Measurements from ENCODE around the gene MSN.
"Not testable (repeated sequence)": the region's sequence is repeated elsewhere in the genome, so short reads cannot be mapped to it uniquely, and the experiment has no call there.

The MSN gene

DNA sequence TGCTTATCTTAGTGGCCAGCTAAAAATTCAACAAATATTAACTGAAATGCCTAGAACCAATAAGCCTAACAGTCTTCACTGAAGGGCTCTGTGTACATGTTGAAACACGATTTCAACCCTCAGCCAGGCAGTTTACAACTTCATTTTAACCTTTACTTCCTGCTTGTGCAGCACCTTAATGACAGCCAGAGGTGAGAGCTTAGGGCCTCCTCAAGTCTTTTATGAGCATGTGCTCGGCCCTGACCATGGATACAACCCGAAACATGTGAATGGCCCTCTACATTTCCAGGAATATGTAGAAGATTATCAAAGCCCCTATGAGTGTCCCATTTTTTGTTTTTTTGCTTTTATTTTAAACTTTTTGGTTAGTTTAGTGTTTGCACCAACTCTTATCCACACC, 88.3 kb downstream of the MSN start:
- Mint-ChIP-seq H3K36me3 (peaks cover 9% of the 10 kb centered on the region), H3K27me3 (no peaks in the 10 kb centered on the region), H3K27ac (no peak overlapping the region), H3K4me1 (peaks cover 46% of the 10 kb centered on the region), H3K4me3 (no peak overlapping the region), H3K9me3 (peaks cover 8% of the 10 kb centered on the region)
- no peak for DNase-seq
- CTCF ChIA-PET: no interaction called here

DNA sequence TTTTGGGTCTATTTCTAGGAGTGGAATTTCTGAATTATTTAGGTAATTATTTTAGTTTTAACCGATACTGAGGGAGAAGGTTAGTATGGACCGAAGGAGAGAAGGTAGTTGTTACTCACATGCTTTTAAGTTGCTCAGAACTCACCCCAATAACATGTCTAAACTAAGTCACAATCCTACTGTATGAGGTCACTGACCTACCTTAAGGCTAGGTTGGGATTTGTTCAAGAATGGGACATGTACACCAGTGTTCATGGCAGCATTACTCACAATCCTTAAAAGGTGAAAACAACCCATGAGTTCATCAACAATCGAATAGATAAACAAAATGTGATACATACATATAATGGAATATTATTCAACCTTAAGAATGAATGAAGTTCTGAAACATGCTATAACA, 90.5 kb downstream of the MSN start:
- Mint-ChIP-seq H3K4me3 (no peak overlapping the region), H3K9me3 (peaks cover 11% of the 10 kb centered on the region), H3K27me3 (no peaks in the 10 kb centered on the region), H3K4me1 (peaks cover 32% of the 10 kb centered on the region), H3K27ac (no peak overlapping the region), H3K36me3 (peaks cover 20% of the 10 kb centered on the region)
- no peak for DNase-seq
- CTCF ChIA-PET: no interaction called here

DNA sequence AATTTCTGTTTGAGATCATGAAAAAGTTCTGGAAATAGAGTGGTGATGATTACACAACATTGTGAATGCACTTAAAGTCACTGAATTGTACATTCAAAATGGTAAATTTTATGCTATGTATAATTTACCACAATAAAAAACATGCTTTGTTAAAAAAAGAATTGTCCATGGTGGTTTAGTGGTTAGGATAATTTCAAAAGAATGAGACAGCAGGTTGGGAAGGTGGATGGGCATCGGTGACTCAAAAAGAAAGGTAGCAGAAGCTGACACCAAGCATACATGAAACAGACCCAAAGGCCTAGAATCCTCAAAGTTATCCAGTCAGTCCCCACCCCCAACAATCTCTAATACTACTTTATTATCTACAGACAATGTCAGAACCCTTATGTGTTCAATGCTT, 91.1 kb downstream of the MSN start:
- H3K9me3 Mint-ChIP-seq: peaks cover 15% of the 10 kb centered on the region
- no peaks in the 10 kb centered on the region for H3K27me3 Mint-ChIP-seq
- H3K4me1 Mint-ChIP-seq: peaks cover 36% of the 10 kb centered on the region
- H3K27ac Mint-ChIP-seq: no peak overlapping the region
- CTCF ChIA-PET: no interaction called here
- DNase-seq: no peak
- H3K4me3 Mint-ChIP-seq: no peak overlapping the region
- peaks cover 23% of the 10 kb centered on the region for H3K36me3 Mint-ChIP-seq

DNA sequence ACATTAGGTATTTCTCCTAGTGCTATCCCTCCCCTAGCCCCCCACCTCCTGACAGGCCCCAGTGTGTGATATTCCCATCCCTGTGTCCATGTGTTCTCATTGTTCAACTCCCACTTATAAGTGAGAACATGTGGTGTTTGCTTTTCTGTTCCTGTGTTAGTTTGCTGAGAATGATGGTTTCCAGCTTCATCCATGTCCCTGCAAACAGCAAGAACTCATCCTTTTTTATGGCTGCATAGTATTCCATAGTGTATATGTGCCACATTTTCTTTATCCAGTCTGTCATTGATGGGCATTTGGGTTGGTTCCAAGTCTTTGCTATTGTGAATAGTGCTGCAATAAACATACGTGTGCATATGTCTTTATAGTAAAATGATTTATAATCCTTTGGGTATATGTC, 92.1 kb downstream of the MSN start:
- not testable (repeated sequence) for H3K27me3 Mint-ChIP-seq
- peaks cover 42% of the 10 kb centered on the region for H3K4me1 Mint-ChIP-seq

DNA sequence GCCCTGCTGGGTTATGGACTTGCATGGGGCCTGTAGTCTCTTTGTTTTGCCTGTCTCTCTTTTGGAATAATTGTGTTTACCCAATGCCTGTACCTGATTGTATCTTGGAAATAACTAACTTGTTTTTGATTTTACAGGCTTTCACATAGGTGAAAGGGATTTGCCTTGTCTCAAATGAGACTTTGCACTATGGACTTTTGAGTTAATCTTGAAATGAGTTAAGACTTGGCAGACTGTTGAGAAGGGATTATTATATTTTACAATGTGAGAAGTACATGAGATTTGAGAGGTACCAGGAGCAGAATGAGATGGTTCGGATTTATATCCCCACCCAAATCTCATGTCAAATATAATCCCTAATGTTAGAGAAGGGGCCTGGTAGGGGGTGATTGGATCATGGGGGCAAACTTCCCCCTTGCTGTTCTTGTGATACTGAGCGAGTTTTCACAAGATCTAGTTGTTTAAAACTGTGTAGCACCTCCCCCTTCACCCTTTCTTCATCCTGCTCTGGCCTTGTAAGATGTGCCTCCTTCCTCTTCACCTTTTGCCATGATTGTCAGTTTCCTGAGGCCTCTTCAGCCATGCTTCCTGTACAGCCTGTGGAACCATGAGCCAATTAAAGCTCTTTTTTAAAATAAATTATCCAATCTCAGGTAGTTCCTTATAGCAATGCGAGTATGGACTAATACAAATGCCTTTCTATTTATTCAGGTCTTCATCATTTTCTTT, 102.3 kb downstream of the MSN start:
- DNase-seq: no peak
- H3K4me3 Mint-ChIP-seq: no peak overlapping the region
- peaks cover 2% of the 10 kb centered on the region for H3K36me3 Mint-ChIP-seq
- peaks cover 6% of the 10 kb centered on the region for H3K4me1 Mint-ChIP-seq
- H3K27me3 Mint-ChIP-seq: no peaks in the 10 kb centered on the region
- no peaks in the 10 kb centered on the region for H3K9me3 Mint-ChIP-seq
- CTCF ChIA-PET: no interaction called here
- H3K27ac Mint-ChIP-seq: no peak overlapping the region

More for the DNA sequence above, 92.1 kb downstream of the MSN start:
- peaks cover 15% of the 10 kb centered on the region for H3K36me3 Mint-ChIP-seq
- H3K9me3 Mint-ChIP-seq, DNase-seq, H3K4me3 Mint-ChIP-seq, CTCF ChIA-PET, H3K27ac Mint-ChIP-seq: not testable (repeated sequence)

DNA sequence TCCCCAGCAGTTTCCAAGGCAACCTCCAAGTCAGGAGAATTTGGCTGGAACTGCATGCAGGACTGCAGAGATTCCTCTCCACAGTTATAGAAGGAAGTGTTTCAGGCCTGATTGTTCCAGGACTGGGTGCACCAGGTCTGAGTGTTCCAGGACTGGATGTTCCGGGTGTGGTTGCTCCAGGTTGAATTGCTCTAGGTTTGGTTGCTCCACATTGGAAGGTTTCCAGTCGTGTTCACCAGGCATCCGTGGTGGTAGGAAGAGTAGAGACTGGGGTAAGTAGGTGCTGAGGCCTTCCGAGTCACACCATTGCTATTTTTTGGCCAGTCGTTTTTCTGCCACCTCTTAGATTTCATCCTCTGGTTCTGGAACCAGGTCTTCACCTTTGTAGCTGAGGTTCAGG, 105.4 kb downstream of the MSN start:
- Mint-ChIP-seq H3K4me1 (peaks cover 6% of the 10 kb centered on the region), H3K36me3 (peaks cover 2% of the 10 kb centered on the region), H3K27me3 (no peaks in the 10 kb centered on the region), H3K27ac (no peak overlapping the region), H3K9me3 (no peaks in the 10 kb centered on the region), H3K4me3 (no peak overlapping the region)
- DNase-seq: no peak
- CTCF ChIA-PET: no interaction called here

DNA sequence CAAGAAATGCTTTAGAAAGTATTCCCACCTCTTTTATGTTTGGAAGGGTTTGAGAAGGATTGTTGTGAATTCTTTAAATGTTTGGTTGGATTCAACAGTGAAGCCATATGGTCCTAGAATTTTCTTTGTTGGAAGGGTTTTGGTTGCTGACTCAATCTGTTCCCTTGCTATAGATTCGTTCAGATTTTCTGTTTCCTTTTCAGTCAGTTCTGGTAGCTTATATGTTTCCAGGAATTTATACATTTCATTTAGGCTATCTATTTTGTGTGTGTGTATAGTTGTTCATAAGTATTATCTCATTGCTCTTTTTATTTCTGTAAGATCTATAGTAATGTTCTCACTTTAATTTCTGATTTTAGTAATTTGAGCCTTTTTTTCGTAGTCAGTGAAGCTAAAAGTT, 114.4 kb downstream of the MSN start:
- Mint-ChIP-seq H3K9me3 (peaks cover 1% of the 10 kb centered on the region), H3K4me1 (peaks cover 16% of the 10 kb centered on the region), H3K27me3 (no peaks in the 10 kb centered on the region), H3K27ac (no peak overlapping the region), H3K36me3 (no peaks in the 10 kb centered on the region), H3K4me3 (no peak overlapping the region)
- DNase-seq: no peak
- CTCF ChIA-PET: no interaction called here

DNA sequence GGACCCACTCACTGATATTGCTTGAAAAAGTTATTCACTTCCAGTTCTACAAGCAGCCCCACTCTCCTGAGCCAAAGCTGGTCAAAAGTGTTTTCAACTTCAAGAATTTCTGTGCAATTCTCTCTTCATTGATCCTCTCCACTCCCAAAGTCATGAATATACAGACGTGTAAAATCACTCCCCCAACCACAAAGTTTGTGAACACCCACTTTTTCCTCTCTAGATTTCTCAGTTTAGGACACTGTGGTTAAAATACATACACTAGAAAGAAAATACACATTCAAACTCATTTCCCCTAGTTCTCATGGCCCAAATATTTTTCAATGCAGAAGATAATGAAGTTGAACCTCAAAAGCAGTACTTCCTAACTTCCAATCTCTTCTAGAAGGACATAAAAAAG, 116.3 kb downstream of the MSN start:
- Mint-ChIP-seq H3K4me1 (peaks cover 16% of the 10 kb centered on the region), H3K36me3 (no peaks in the 10 kb centered on the region), H3K9me3 (peaks cover 1% of the 10 kb centered on the region), H3K27ac (no peak overlapping the region), H3K27me3 (no peaks in the 10 kb centered on the region), H3K4me3 (no peak overlapping the region)
- CTCF ChIA-PET: no interaction called here
- no peak for DNase-seq

All from activated naive CD4-positive, alpha-beta T cell treated with anti-CD3 and anti-CD28 coated beads, Interleukin-2, amount 10 ng/mL, durations not matched to agents 7 days and 5 days (primary cell).